OCI-M1 (cell line): ENCODE data around the gene FERMT1.

Source experiments
- DNase-seq: peaks from one replicate; lab custom pipeline; 2025; lab: John Stamatoyannopoulos, UW

Gene FERMT1

GRCh38 chr20:6122873-6123648 lies at the start of gene FERMT1:
Gene FERMT1, minus strand, starts transcription at chr20:6123030. Its CDS starts 3,476 bp downstream, at chr20:6119554.
- DNase-seq, result peak; percentile 22

- no peak for DNase-seq
These were observed 46.4 kb upstream of the FERMT1 start for GRCh38 chr20:6169251-6169650.

- DNase-seq, result no peak
These were observed 45.4 kb upstream of the FERMT1 start for GRCh38 chr20:6168204-6168603.

- DNase-seq, result no peak
These were observed 42.5 kb upstream of the FERMT1 start for GRCh38 chr20:6165346-6165745.

- DNase-seq, result no peak
These were observed 41.9 kb upstream of the FERMT1 start for GRCh38 chr20:6164421-6165341.

- DNase-seq, result no peak
These were observed 37.9 kb upstream of the FERMT1 start for GRCh38 chr20:6160736-6161135.

- DNase-seq, result peak; percentile 31
These were observed 34.5 kb upstream of the FERMT1 start for GRCh38 chr20:6157345-6157744.

GRCh38 chr20:6152777-6153176 lies 29.9 kb upstream of the FERMT1 start:
- no peak for DNase-seq

GRCh38 chr20:6148073-6148472 lies 25.2 kb upstream of the FERMT1 start:
- no peak for DNase-seq

- DNase-seq, result peak; percentile 76
These were observed 19.6 kb upstream of the FERMT1 start for GRCh38 chr20:6142348-6142993.

GRCh38 chr20:6140947-6141346 lies 18.1 kb upstream of the FERMT1 start:
- DNase-seq, result peak; percentile 55

- no peak for DNase-seq
These were observed 12.5 kb upstream of the FERMT1 start for GRCh38 chr20:6135347-6135746.

- no peak for DNase-seq
These were observed 11.8 kb upstream of the FERMT1 start for GRCh38 chr20:6134592-6134991.

GRCh38 chr20:6130045-6130444 lies 7.2 kb upstream of the FERMT1 start:
- no peak for DNase-seq

- DNase-seq, result no peak
These were observed 5.0 kb upstream of the FERMT1 start for GRCh38 chr20:6127825-6128224.

- DNase-seq, result no peak
These were observed 4.0 kb upstream of the FERMT1 start for GRCh38 chr20:6126846-6127245.

GRCh38 chr20:6123649-6124014 lies 802 bp upstream of the FERMT1 start:
- DNase-seq, result no peak

GRCh38 chr20:6122111-6122872 lies 538 bp downstream of the FERMT1 start:
- no peak for DNase-seq

GRCh38 chr20:6121504-6121903 lies 1.3 kb downstream of the FERMT1 start:
- no peak for DNase-seq

GRCh38 chr20:6120491-6120988 lies 2.3 kb downstream of the FERMT1 start:
- no peak for DNase-seq

GRCh38 chr20:6116758-6117157 lies 6.1 kb downstream of the FERMT1 start:
- peak; percentile 10 for DNase-seq
